Caco-2 (cell line): ENCODE results near the gene PTPRN2. TPM values are rescaled to one million over a fixed set of nuclear protein-coding genes. Genes with fewer than 3 reads are reported as not detected.

ENCODE experiments used
- BruUV-seq: library from RNA; stranded (reverse); fragments of 400-500 nt; replicated peaks from 2 replicates; lab custom pipeline; 2021; lab: Mats Ljungman, UMichigan
- CTCF ChIA-PET: fragments of 300-600 bp; sonication (Branson Sonifier 250); formaldehyde crosslinking; loops from one replicate; lab custom pipeline; 2022; ENCODE audit warnings: antibody characterized with exemption; lab: Charles Lee
- POLR2A ChIA-PET: fragments of 300-600 bp; sonication (Branson Sonifier 250); formaldehyde crosslinking; loops from one replicate; lab custom pipeline; 2022; ENCODE audit warnings: antibody characterized with exemption; lab: Charles Lee
- DNase-seq, 2 experiments: peaks; one replicate each; pipeline versions ENCODE4 v3.0.0 to v3.0.0-alpha.2; 2020 to 2022
- H3K27me3 ChIP-seq: replicated peaks from 2 replicates; pipeline ENCODE4 v1.6.0; 2011; ENCODE audit warnings: low read length; ENCODE audit not compliant: control insufficient read depth, insufficient read depth
- H3K36me3 ChIP-seq: 2 replicates; pipeline ENCODE4 v1.5.1; 2011; ENCODE audit warnings: low read length; ENCODE audit not compliant: control insufficient read depth, insufficient read depth
- H3K4me1 ChIP-seq: fragments of 250-450 bp; sonication (Bioruptor Pico); 2 replicates; pipeline ENCODE4 v1.5.1; 2020; ENCODE audit warnings: mild to moderate bottlenecking
- H3K4me3 ChIP-seq: 2 replicates; pipeline ENCODE4 v1.5.1; 2011; ENCODE audit warnings: low read depth, mild to moderate bottlenecking, control low read depth, low read length
- H3K9me3 ChIP-seq: fragments of 250-450 bp; sonication (Bioruptor Pico); 2 replicates; pipeline ENCODE4 v1.5.1; 2020; ENCODE audit warnings: mild to moderate bottlenecking, moderate library complexity
- H3K27ac Mint-ChIP-seq: one replicate; pipeline ENCODE4 v1.8.0; 2022; ENCODE audit warnings: mixed read lengths; ENCODE audit not compliant: unreplicated experiment
- H3K27me3 Mint-ChIP-seq: one replicate; pipeline ENCODE4 v1.8.0; 2022; ENCODE audit warnings: mixed read lengths; ENCODE audit not compliant: insufficient read depth, unreplicated experiment
- H3K36me3 Mint-ChIP-seq: one replicate; pipeline ENCODE4 v1.8.0; 2022; ENCODE audit warnings: mild to moderate bottlenecking, mixed read lengths; ENCODE audit not compliant: insufficient read depth, unreplicated experiment
- H3K4me1 Mint-ChIP-seq: one replicate; pipeline ENCODE4 v1.8.0; 2022; ENCODE audit warnings: low read depth, mixed read lengths; ENCODE audit not compliant: unreplicated experiment
- H3K4me3 Mint-ChIP-seq: one replicate; pipeline ENCODE4 v1.8.0; 2022; ENCODE audit warnings: mild to moderate bottlenecking, moderate library complexity, mixed read lengths; ENCODE audit not compliant: unreplicated experiment
- H3K9me3 Mint-ChIP-seq: one replicate; pipeline ENCODE4 v1.8.0; 2022; ENCODE audit warnings: mixed read lengths; ENCODE audit not compliant: unreplicated experiment
- CTCF ChIP-seq, 2 experiments: fragments of 200-600 bp in 1 of 2; IDR thresholded peaks; 1 replicate in 1 of 2; 2 replicates in 1 of 2; pipeline versions ENCODE4 v1.5.1 to v1.8.0; 2011 to 2022; ENCODE audit warnings: antibody characterized with exemption in 1 of 2, control low read depth in 1 of 2, inconsistent platforms in 1 of 2, low read depth in 1 of 2, low read length in 1 of 2, mild to moderate bottlenecking in 1 of 2, moderate library complexity in 1 of 2; ENCODE audit not compliant: insufficient read depth in 1 of 2, severe bottlenecking in 1 of 2, unreplicated experiment in 1 of 2
- intact Hi-C: fragments of 100-400 bp; cut with micrococcal nuclease; formaldehyde crosslinking; loops from one replicate; pipeline ENCODE4 v1.10.0; 2022; ENCODE audit not compliant: unreplicated experiment
- total RNA-seq: library from RNA; stranded (reverse); gene quantifications from 2 replicates; pipeline ENCODE4 v1.2.3, GENCODE V29; 2022

PTPRN2 gene
- total RNA-seq, 1 experiment from 2014 or later = 1.4 TPM

- H3K27ac Mint-ChIP-seq = no peak overlapping the region
- ChIA-PET POLR2A (no interaction called here), CTCF (no interaction called here)
- H3K4me1 Mint-ChIP-seq = no peaks in the 10 kb centered on the region
- H3K36me3 Mint-ChIP-seq = no peaks in the 10 kb centered on the region
- H3K4me3 Mint-ChIP-seq = no peak overlapping the region
- no peak overlapping the region for H3K4me3 ChIP-seq
- TF ChIP-seq CTCF (IDR thresholded peaks at IDR 0.05; ENCODE audit: insufficient read depth in 1 of 2, low read depth in 1 of 2, low read length in 1 of 2, severe bottlenecking in 1 of 2, unreplicated experiment in 1 of 2) = no peak
- H3K9me3 ChIP-seq = no peaks in the 10 kb centered on the region
- DNase-seq = peak in 1 of 2 experiments; percentile 16
- H3K36me3 ChIP-seq = no peaks in the 10 kb centered on the region
- BruUV-seq = no TSS peak
- no peaks in the 10 kb centered on the region for H3K27me3 ChIP-seq
- no peaks in the 10 kb centered on the region for H3K4me1 ChIP-seq
- intact Hi-C loops = no loop called here
- no peaks in the 10 kb centered on the region for H3K9me3 Mint-ChIP-seq
- no peaks in the 10 kb centered on the region for H3K27me3 Mint-ChIP-seq
Measured at GRCh38 chr7:157553256-157553655, 1034.4 kb downstream of the PTPRN2 start.

DNA sequence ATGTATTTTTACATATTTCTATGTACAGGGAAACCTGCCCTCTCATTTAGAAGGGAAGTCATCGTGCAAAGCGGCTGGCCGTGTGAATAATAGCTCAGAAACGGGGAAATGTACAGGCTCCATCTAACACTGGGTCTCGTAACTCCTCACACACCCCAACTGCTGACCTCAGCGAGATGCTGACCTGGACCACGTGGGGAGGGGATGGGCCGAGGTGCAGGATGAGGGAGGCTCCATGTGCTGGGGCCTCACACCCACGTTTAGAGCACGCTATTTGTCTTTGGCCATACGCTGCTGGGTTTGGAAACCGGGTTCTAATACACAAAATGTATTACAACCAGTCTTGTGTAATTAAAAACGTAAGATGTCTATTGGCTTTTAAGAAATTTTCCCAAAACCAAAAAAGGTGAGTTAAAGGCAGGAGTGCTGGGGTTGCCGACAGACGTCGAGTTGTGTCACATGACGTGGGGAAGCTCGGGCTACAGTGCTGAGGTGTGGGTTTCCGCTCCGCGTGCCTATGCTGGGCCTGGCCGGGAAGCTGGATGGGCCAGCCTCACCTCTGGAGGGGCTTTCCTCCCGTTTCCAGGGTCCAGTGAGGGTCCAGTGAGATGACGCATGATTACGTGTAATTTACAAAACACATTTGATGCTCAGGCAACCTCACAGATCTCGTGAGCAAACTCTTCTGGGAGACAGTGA is 1035.2 kb downstream of the PTPRN2 start:
- POLR2A ChIA-PET = no interaction called here
- Histone ChIP-seq H3K36me3 (no peaks in the 10 kb centered on the region), H3K27me3 (no peaks in the 10 kb centered on the region), H3K4me1 (no peaks in the 10 kb centered on the region), H3K4me3 (no peak overlapping the region), H3K9me3 (no peaks in the 10 kb centered on the region)
- CTCF ChIA-PET = no interaction called here
- Mint-ChIP-seq H3K36me3 (no peaks in the 10 kb centered on the region), H3K9me3 (no peaks in the 10 kb centered on the region), H3K27me3 (no peaks in the 10 kb centered on the region), H3K4me3 (no peak overlapping the region), H3K27ac (no peak overlapping the region), H3K4me1 (no peaks in the 10 kb centered on the region)
- no peak for TF ChIP-seq CTCF (IDR thresholded peaks at IDR 0.05; ENCODE audit: insufficient read depth in 1 of 2, low read depth in 1 of 2, low read length in 1 of 2, severe bottlenecking in 1 of 2, unreplicated experiment in 1 of 2)
- intact Hi-C loops = no loop called here
- peak in 1 of 2 experiments; percentile 12 for DNase-seq
- BruUV-seq = no TSS peak

DNA sequence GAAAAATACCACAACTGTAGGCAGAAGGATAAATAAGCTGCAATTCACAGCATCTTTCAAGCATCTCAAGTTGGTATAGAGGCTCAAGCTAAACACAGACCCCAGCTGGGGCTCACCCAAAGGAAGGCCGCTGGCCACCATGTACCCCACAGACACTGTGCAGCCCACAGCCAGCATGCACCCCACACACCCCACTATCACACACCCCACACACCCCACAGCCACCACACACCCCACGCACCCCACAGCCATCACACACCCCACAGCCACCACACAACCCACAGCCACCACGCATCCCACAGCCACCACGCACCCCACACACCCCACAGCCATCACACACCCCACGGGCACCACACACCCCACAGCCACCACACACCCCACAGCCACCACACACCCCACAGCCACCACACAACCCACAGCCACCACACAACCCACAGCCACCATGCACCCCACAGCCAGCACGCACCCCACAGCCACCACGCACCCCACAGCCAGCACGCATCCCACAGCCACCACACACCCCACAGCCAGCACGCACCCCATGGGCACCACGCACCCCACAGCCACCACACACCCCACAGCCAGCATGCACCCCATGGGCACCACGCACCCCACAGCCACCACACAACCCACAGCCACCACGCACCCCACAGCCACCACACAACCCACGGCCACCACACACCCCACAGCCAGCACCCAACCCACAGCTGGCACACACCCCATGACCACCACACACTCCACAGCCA is 1036.1 kb downstream of the PTPRN2 start:
- Mint-ChIP-seq H3K27me3 (no peaks in the 10 kb centered on the region), H3K9me3 (no peaks in the 10 kb centered on the region), H3K4me3 (no peak overlapping the region), H3K4me1 (no peaks in the 10 kb centered on the region), H3K27ac (no peak overlapping the region), H3K36me3 (no peaks in the 10 kb centered on the region)
- Histone ChIP-seq H3K36me3 (no peaks in the 10 kb centered on the region), H3K4me3 (no peak overlapping the region), H3K27me3 (no peaks in the 10 kb centered on the region), H3K4me1 (no peaks in the 10 kb centered on the region), H3K9me3 (no peaks in the 10 kb centered on the region)
- intact Hi-C loops = no loop called here
- TF ChIP-seq CTCF (IDR thresholded peaks at IDR 0.05; ENCODE audit: insufficient read depth in 1 of 2, low read depth in 1 of 2, low read length in 1 of 2, severe bottlenecking in 1 of 2, unreplicated experiment in 1 of 2) = no peak
- ChIA-PET CTCF (no interaction called here), POLR2A (no interaction called here)
- no TSS peak for BruUV-seq
- DNase-seq = peak in 1 of 2 experiments; percentile 7
